Fibroblast of lung (primary cell): Measurements from ENCODE around the gene CDK6. TPM values are rescaled to one million over a fixed set of nuclear protein-coding genes. Genes with fewer than 3 reads are reported as not detected.

Experiments used
- DNase-seq, 2 donors: peaks; one replicate each; pipeline versions ENCODE4 v3.0.0 to v3.0.0-alpha.2; 2010; ENCODE audit warnings: low read depth in 2 of 2
- H2AFZ ChIP-seq: 2 replicates; pipeline ENCODE4 v1.5.1; 2012; ENCODE audit warnings: low read length, control low read depth, inconsistent platforms
- H3K27ac ChIP-seq: 2 replicates; pipeline ENCODE4 v1.5.1; 2011; ENCODE audit warnings: low read length, control low read depth; ENCODE audit not compliant: insufficient read depth
- H3K27me3 ChIP-seq: 2 replicates; pipeline ENCODE4 v1.5.1; 2011; ENCODE audit warnings: mild to moderate bottlenecking, low read length; ENCODE audit not compliant: control insufficient read depth, insufficient read depth
- H3K36me3 ChIP-seq: 2 replicates; pipeline ENCODE4 v1.5.1; 2011; ENCODE audit warnings: low read length; ENCODE audit not compliant: control insufficient read depth, insufficient read depth
- H3K4me1 ChIP-seq: 2 replicates; pipeline ENCODE4 v1.5.1; 2011; ENCODE audit warnings: low read length; ENCODE audit not compliant: control insufficient read depth, insufficient read depth; ENCODE audit errors: extremely low read depth
- H3K4me2 ChIP-seq: 2 replicates; pipeline ENCODE4 v1.5.1; 2011; ENCODE audit warnings: low read length, control low read depth; ENCODE audit not compliant: insufficient read depth; ENCODE audit errors: extremely low read depth
- H3K4me3 ChIP-seq, 4 experiments: fragments of 200-600 bp in 1 of 4; sonication (generic) in 1 of 4; replicated peaks in 1 of 4; 2 replicates each; pipeline ENCODE4 v1.5.1; 2011 to 2016; ENCODE audit warnings: low read length in 4 of 4, low read depth in 3 of 4, mild to moderate bottlenecking in 3 of 4, control low read depth in 2 of 4, inconsistent platforms in 1 of 4, mixed read lengths in 1 of 4; ENCODE audit not compliant: insufficient read depth in 1 of 4; ENCODE audit errors: control extremely low read depth in 1 of 4
- H3K79me2 ChIP-seq: 2 replicates; pipeline ENCODE4 v1.5.1; 2012; ENCODE audit warnings: mild to moderate bottlenecking, low read length, inconsistent platforms; ENCODE audit not compliant: control insufficient read depth, insufficient read depth
- H3K9ac ChIP-seq: 2 replicates; pipeline ENCODE4 v1.5.1; 2011; ENCODE audit warnings: mild to moderate bottlenecking, low read length, control low read depth; ENCODE audit not compliant: insufficient read depth
- H3K9me3 ChIP-seq: 2 replicates; pipeline ENCODE4 v1.5.1; 2012; ENCODE audit warnings: low read depth, low read length; ENCODE audit not compliant: control insufficient read depth, insufficient read depth
- H4K20me1 ChIP-seq: 2 replicates; pipeline ENCODE4 v1.5.1; 2011; ENCODE audit warnings: low read length; ENCODE audit not compliant: control insufficient read depth, insufficient read depth; ENCODE audit errors: extremely low read depth
- CTCF ChIP-seq, 2 donors: IDR thresholded peaks in 1 of 2; conservative IDR thresholded peaks in 1 of 2; 1 replicate in 1 of 2; 2 replicates in 1 of 2; pipeline ENCODE4 v1.5.1; 2011 to 2012; ENCODE audit warnings: low read length in 2 of 2, control low read depth in 1 of 2, inconsistent platforms in 1 of 2, low read depth in 1 of 2, mild to moderate bottlenecking in 1 of 2
- EZH2 ChIP-seq: IDR thresholded peaks from 2 replicates; pipeline ENCODE4 v1.5.1; 2012; ENCODE audit warnings: low read length, control low read depth, mild to moderate bottlenecking; ENCODE audit errors: missing control alignments
- polyA plus RNA-seq, 2 donors: library from polyadenylated mRNA; depleted of rRNA in 1 of 2; stranded (reverse) in 1 of 2; unstranded in 1 of 2; fragments of >200 nt; gene quantifications; 2 replicates each; pipeline ENCODE4 v1.2.1, GENCODE V29; 2011 to 2012; ENCODE audit warnings: missing spikeins in 1 of 2
- total RNA-seq: library from RNA; depleted of rRNA; stranded (reverse); fragments of >200 nt; gene quantifications from 2 replicates; pipeline ENCODE4 v1.2.1, GENCODE V29; 2014

The CDK6 gene
- total and polyA plus RNA-seq, 2 donors (not counting 1 experiment from before 2014, with no cell fraction given) = 17.8 to 19.2 TPM

DNA sequence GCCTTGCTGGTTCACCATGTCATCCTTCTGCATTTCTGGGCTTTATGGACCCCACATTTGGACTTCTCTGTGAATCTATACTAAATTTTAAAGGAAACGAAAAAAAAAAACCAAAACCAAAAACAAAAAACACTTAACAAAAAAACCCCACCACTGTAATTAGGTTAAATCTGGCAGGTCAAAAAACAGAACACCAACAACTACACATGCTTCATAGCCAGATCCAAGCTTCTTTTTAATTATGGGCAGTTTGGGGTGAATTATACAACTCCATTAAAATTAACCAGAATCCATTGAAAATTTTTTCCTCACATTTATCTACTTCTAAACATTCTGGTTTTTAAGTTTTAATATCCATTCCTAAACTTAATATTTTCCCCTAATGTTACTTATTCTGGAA is 58.4 kb downstream of the CDK6 start:
- H3K4me1 ChIP-seq = peaks cover 2% of the 10 kb centered on the region
- H3K36me3 ChIP-seq = no peaks in the 10 kb centered on the region
- no peak overlapping the region for H3K4me2 ChIP-seq
- no peak overlapping the region for H3K4me3 ChIP-seq
- no peaks in the 10 kb centered on the region for H3K27me3 ChIP-seq
- TF ChIP-seq EZH2 = no peak
- TF ChIP-seq CTCF (conservative IDR thresholded peaks at IDR 0.05 in 1 of 2, IDR thresholded peaks at IDR 0.05 in 1 of 2; ENCODE audit: low read depth in 1 of 2, low read length in 2 of 2) = no peak
- H2AFZ ChIP-seq = no peak overlapping the region
- no peak for DNase-seq
- H3K9me3 ChIP-seq = no peaks in the 10 kb centered on the region
- no peak overlapping the region for H3K27ac ChIP-seq
- no peaks in the 10 kb centered on the region for H4K20me1 ChIP-seq
- H3K79me2 ChIP-seq = peaks cover 29% of the 10 kb centered on the region
- no peak overlapping the region for H3K9ac ChIP-seq

DNA sequence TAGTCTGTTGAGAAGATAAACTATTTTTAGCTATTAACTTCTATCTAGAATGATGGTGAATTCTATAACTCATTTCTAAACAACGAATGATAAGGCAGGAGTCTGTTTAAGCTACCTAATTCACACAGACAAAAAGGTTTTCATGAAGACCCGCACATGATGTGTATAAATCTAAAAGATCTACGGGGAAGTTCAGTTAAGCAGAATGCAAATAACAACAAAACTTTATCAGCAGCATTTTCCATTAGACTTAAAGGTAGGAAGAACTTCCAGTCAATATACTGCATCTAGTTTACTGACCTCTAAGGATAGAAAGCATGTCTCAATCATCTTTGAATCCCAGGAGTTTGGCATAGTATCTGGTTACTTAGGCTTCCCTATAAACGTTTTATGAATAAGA is 62.6 kb downstream of the CDK6 start:
- Histone ChIP-seq H2AFZ (no peak overlapping the region), H3K4me2 (no peak overlapping the region), H3K27ac (no peak overlapping the region), H3K9me3 (no peaks in the 10 kb centered on the region), H3K27me3 (no peaks in the 10 kb centered on the region), H3K9ac (no peak overlapping the region), H3K4me3 (no peak overlapping the region), H3K4me1 (peaks cover 2% of the 10 kb centered on the region), H4K20me1 (no peaks in the 10 kb centered on the region), H3K79me2 (peaks cover 4% of the 10 kb centered on the region), H3K36me3 (no peaks in the 10 kb centered on the region)
- TF ChIP-seq CTCF (conservative IDR thresholded peaks at IDR 0.05 in 1 of 2, IDR thresholded peaks at IDR 0.05 in 1 of 2; ENCODE audit: low read depth in 1 of 2, low read length in 2 of 2) (no peak), EZH2 (no peak)
- no peak for DNase-seq

GRCh38 chr7:92769844-92770243 is 66.5 kb downstream of the CDK6 start:
- no peak for DNase-seq
- TF ChIP-seq EZH2 (no peak), CTCF (conservative IDR thresholded peaks at IDR 0.05 in 1 of 2, IDR thresholded peaks at IDR 0.05 in 1 of 2; ENCODE audit: low read depth in 1 of 2, low read length in 2 of 2) (no peak)
- H3K27me3 ChIP-seq = no peaks in the 10 kb centered on the region
- H3K9ac ChIP-seq = no peak overlapping the region
- no peaks in the 10 kb centered on the region for H3K9me3 ChIP-seq
- peaks cover 30% of the 10 kb centered on the region for H3K4me1 ChIP-seq
- H3K4me2 ChIP-seq = no peak overlapping the region
- H3K36me3 ChIP-seq = no peaks in the 10 kb centered on the region
- H2AFZ ChIP-seq = no peak overlapping the region
- H3K79me2 ChIP-seq = peaks cover 11% of the 10 kb centered on the region
- no peak overlapping the region for H3K4me3 ChIP-seq
- no peaks in the 10 kb centered on the region for H4K20me1 ChIP-seq
- H3K27ac ChIP-seq = no peak overlapping the region
